ENCODE data around the gene HIGD2A. TPM values are rescaled to one million over a fixed set of nuclear protein-coding genes. Genes with fewer than 3 reads are reported as not detected.

Gene HIGD2A
- 100 to 1,000 TPM; 173 to 227 TPM for total RNA-seq

- Histone ChIP-seq H3K36me3 (no peaks in the 10 kb centered on the region), H3K9ac (ENCODE audit: low read depth in 2 of 2, low read length in 2 of 2) (peak within 1 kb of the TSS; percentile 75 to 97), H3K27me3 (no peaks in the 10 kb centered on the region), H3K4me3 (peak within 1 kb of the TSS; percentile 92), H3K27ac (peak within 1 kb of the TSS; percentile 91), H3K4me1 (peaks cover 5% of the 10 kb centered on the region), H3K9me3 (no peaks in the 10 kb centered on the region)
- TF ChIP-seq, protein P1, sequence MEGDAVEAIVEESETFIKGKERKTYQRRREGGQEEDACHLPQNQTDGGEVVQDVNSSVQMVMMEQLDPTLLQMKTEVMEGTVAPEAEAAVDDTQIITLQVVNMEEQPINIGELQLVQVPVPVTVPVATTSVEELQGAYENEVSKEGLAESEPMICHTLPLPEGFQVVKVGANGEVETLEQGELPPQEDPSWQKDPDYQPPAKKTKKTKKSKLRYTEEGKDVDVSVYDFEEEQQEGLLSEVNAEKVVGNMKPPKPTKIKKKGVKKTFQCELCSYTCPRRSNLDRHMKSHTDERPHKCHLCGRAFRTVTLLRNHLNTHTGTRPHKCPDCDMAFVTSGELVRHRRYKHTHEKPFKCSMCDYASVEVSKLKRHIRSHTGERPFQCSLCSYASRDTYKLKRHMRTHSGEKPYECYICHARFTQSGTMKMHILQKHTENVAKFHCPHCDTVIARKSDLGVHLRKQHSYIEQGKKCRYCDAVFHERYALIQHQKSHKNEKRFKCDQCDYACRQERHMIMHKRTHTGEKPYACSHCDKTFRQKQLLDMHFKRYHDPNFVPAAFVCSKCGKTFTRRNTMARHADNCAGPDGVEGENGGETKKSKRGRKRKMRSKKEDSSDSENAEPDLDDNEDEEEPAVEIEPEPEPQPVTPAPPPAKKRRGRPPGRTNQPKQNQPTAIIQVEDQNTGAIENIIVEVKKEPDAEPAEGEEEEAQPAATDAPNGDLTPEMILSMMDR (IDR thresholded peaks at IDR 0.05) = no peak
- intact Hi-C loops (cut with DNase I) = no loop called here
- peak; percentile 100 for DNase-seq
Observed at GRCh38 chr5:176388444-176389134, at the start of gene HIGD2A, which contains the start of gene NOP16. TSS of gene HIGD2A (plus strand) at chr5:176388751. CDS start at chr5:176388820, 69 bp downstream. TSS of gene NOP16 (minus strand) at chr5:176388598. CDS start at chr5:176388539, 59 bp downstream.

DNA sequence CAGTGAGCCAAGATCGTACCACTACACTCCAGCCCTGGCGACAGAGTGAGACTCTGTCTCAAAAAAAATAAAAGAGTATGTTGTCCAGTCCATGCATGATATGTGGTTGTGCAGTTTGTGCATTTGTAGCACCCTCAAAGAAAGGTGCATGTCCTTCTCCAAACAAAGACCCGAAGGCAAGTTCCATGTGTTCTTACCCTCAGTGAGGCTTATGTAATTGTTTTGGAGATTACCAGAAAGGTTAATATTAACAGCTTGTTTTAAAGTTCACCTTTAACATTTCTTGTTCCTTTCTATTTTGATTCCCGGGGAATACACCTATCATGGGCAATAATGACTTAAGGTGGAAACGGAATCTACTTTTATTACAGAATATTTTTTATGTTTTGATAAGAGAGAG is 49.2 kb upstream of the HIGD2A start:
- Histone ChIP-seq H3K27me3 (no peaks in the 10 kb centered on the region), H3K36me3 (peaks cover 5% of the 10 kb centered on the region), H3K9me3 (no peaks in the 10 kb centered on the region), H3K27ac (no peak overlapping the region), H3K4me3 (no peak overlapping the region), H3K4me1 (no peaks in the 10 kb centered on the region), H3K9ac (ENCODE audit: low read depth in 2 of 2, low read length in 2 of 2) (no peak overlapping the region)
- DNase-seq = no peak
- TF ChIP-seq, protein P1 (IDR thresholded peaks at IDR 0.05) = no peak
- intact Hi-C loops (cut with DNase I) = no loop called here

DNA sequence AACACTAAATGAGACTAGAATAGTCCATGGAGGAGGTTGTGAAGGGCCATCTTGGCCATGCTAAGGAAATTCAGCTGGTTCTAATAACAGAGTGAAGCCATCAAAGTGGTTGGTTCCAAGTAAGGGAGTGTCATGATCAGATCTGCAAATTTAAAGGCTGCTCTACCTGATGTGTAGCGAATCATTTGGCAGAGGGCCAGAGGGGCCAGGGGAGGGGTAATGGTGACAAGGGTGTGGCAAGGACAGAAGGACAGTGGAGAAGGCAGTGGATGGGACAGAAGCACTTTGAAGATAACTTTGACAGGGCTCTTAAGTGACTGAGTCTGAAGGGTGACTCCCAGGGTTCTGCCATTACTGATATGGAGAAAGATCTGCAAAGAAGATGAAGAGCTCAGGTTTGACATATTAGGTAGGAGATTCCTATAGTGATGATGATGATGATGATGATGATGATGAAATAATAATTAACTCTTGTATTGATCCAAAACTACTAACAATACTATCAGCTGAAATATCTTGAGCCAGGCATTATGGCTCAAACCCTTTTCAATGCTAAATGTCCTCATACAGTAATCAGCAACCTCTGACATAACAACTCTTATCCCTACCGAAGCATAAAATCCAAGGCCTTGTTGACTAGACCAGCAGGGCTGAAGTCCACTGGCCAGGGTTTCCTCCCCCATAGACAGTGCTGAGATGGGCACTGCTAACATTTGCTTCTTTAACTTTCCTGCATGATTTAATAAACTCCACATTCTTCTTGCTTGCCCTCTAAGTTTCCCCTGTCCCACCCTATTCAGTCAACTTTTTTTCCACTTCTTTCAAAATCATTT is 47.0 kb upstream of the HIGD2A start:
- Histone ChIP-seq H3K36me3 (peaks cover 9% of the 10 kb centered on the region), H3K27me3 (no peaks in the 10 kb centered on the region), H3K4me1 (no peaks in the 10 kb centered on the region), H3K9me3 (no peaks in the 10 kb centered on the region), H3K4me3 (no peak overlapping the region), H3K27ac (no peak overlapping the region), H3K9ac (ENCODE audit: low read depth in 2 of 2, low read length in 2 of 2) (no peak overlapping the region)
- no peak for DNase-seq
- intact Hi-C loops (cut with DNase I) = no loop called here
- TF ChIP-seq, protein P1 (IDR thresholded peaks at IDR 0.05) = no peak

- H3K4me3 ChIP-seq = no peak overlapping the region
- intact Hi-C loops (cut with DNase I) = no loop called here
- no peak overlapping the region for H3K9ac ChIP-seq (ENCODE audit: low read depth in 2 of 2, low read length in 2 of 2)
- no peaks in the 10 kb centered on the region for H3K9me3 ChIP-seq
- H3K27ac ChIP-seq = no peak overlapping the region
- TF ChIP-seq, protein P1 (IDR thresholded peaks at IDR 0.05) = no peak
- H3K36me3 ChIP-seq = peaks cover 15% of the 10 kb centered on the region
- DNase-seq = no peak
- H3K4me1 ChIP-seq = no peaks in the 10 kb centered on the region
- no peaks in the 10 kb centered on the region for H3K27me3 ChIP-seq
Observed at GRCh38 chr5:176342158-176342483, 46.4 kb upstream of the HIGD2A start.

GRCh38 chr5:176342766-176343458 is 45.6 kb upstream of the HIGD2A start:
- intact Hi-C loops (cut with DNase I) = no loop called here
- Histone ChIP-seq H3K9me3 (no peaks in the 10 kb centered on the region), H3K9ac (ENCODE audit: low read depth in 2 of 2, low read length in 2 of 2) (no peak overlapping the region), H3K4me1 (no peaks in the 10 kb centered on the region), H3K4me3 (no peak overlapping the region), H3K27ac (no peak overlapping the region), H3K27me3 (no peaks in the 10 kb centered on the region), H3K36me3 (peaks cover 16% of the 10 kb centered on the region)
- no peak for DNase-seq
- TF ChIP-seq, protein P1 (IDR thresholded peaks at IDR 0.05) = no peak
